Suprapubic skin (tissue), 4 donors: ENCODE results near the gene TACR1.

Source experiments
- EP300 ChIP-seq: sonication (generic); formaldehyde crosslinking; IDR thresholded peaks from one replicate; pipeline ENCODE4 v1.6.1; 2017; ENCODE audit warnings: antibody characterized with exemption
- POLR2A ChIP-seq, 2 donors: fragments of 450-650 bp; IDR thresholded peaks; one replicate each; pipeline ENCODE4 v1.6.1; 2017; ENCODE audit warnings: antibody characterized with exemption in 2 of 2, mild to moderate bottlenecking in 2 of 2, moderate library complexity in 2 of 2
- POLR2AphosphoS5 ChIP-seq, 3 donors: sonication (generic); formaldehyde crosslinking; IDR thresholded peaks; one replicate each; pipeline ENCODE4 v1.6.1; 2017; ENCODE audit warnings: antibody characterized with exemption in 3 of 3
- TF ChIP-seq, protein P1 (sequence below), 2 donors: fragments of 200-600 bp in 1 of 2; fragments of 450-650 bp in 1 of 2; sonication (generic) in 1 of 2; IDR thresholded peaks; one replicate each; pipeline ENCODE4 v1.5.1; 2016 to 2019; ENCODE audit warnings: antibody characterized with exemption in 2 of 2, mild to moderate bottlenecking in 1 of 2, moderate library complexity in 1 of 2

GRCh38 chr2:75130171-75130570, 69.1 kb downstream of the TACR1 start:
- TF ChIP-seq, protein P1, sequence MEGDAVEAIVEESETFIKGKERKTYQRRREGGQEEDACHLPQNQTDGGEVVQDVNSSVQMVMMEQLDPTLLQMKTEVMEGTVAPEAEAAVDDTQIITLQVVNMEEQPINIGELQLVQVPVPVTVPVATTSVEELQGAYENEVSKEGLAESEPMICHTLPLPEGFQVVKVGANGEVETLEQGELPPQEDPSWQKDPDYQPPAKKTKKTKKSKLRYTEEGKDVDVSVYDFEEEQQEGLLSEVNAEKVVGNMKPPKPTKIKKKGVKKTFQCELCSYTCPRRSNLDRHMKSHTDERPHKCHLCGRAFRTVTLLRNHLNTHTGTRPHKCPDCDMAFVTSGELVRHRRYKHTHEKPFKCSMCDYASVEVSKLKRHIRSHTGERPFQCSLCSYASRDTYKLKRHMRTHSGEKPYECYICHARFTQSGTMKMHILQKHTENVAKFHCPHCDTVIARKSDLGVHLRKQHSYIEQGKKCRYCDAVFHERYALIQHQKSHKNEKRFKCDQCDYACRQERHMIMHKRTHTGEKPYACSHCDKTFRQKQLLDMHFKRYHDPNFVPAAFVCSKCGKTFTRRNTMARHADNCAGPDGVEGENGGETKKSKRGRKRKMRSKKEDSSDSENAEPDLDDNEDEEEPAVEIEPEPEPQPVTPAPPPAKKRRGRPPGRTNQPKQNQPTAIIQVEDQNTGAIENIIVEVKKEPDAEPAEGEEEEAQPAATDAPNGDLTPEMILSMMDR (IDR thresholded peaks at IDR 0.05) = no peak
- TF ChIP-seq POLR2A (IDR thresholded peaks at IDR 0.05) (no peak), POLR2AphosphoS5 (IDR thresholded peaks at IDR 0.05) (no peak), EP300 (no peak)
